ENCODE results near the gene EPS15.
"Not testable (repeated sequence)": the region's sequence is repeated elsewhere in the genome, so short reads cannot be mapped to it uniquely, and the experiment has no call there.

EPS15 gene

DNA sequence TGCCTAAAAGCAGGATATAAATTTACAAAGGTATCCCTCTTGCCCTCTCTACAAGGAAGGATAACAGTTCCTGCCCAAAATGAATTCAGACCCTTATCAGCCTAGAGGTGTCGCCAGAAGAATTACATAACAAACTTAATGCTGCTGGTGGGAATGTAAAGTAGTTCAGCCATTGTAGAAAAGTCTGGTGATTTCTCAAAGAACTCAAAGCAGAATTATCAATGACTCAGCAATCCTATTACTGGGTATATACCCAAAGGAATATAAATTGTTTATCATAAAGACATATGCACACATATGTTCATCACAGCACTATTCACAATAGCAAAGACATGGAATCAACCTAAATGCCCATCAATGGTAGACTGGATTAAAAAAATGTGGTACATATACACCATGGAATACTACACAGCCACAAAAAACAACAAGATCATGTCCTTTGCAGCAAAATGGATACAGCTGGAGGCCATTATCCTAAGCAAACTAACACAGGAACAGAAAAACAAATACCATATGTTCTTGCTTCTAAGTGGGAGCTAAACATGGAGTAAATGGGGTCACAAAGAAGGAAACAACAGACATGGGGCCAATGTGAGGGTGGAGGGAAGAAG is 70.1 kb downstream of the EPS15 start:
- POLR2A ChIA-PET; H3K27ac ChIP-seq (ENCODE audit: extremely low read depth, low read depth, low read length); CTCF ChIA-PET; H3K9me3 ChIP-seq (ENCODE audit: control insufficient read depth, insufficient read depth, low read depth, low read length); H3K4me3 ChIP-seq (ENCODE audit: low read depth, low read length); H3K4me1 ChIP-seq (ENCODE audit: control insufficient read depth, insufficient read depth, low read length): not testable (repeated sequence)
- H3K36me3 ChIP-seq (ENCODE audit: control insufficient read depth in 2 of 2, insufficient read depth in 1 of 2, low read length in 2 of 2): peaks cover 0 to 22% of the 10 kb centered on the region in 2 experiments; a peak in 1 of 3 replicates
- TF ChIP-seq, protein P1, sequence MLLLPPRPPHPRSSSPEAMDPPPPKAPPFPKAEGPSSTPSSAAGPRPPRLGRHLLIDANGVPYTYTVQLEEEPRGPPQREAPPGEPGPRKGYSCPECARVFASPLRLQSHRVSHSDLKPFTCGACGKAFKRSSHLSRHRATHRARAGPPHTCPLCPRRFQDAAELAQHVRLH (tag by site-specific recombination; IDR thresholded peaks at IDR 0.05): 0 out of 2 replicates have a peak, but pooled peaks have one; percentile 28
- TF ChIP-seq ZNF146 (tag by site-specific recombination; IDR thresholded peaks at IDR 0.05): peak; percentile 87

DNA sequence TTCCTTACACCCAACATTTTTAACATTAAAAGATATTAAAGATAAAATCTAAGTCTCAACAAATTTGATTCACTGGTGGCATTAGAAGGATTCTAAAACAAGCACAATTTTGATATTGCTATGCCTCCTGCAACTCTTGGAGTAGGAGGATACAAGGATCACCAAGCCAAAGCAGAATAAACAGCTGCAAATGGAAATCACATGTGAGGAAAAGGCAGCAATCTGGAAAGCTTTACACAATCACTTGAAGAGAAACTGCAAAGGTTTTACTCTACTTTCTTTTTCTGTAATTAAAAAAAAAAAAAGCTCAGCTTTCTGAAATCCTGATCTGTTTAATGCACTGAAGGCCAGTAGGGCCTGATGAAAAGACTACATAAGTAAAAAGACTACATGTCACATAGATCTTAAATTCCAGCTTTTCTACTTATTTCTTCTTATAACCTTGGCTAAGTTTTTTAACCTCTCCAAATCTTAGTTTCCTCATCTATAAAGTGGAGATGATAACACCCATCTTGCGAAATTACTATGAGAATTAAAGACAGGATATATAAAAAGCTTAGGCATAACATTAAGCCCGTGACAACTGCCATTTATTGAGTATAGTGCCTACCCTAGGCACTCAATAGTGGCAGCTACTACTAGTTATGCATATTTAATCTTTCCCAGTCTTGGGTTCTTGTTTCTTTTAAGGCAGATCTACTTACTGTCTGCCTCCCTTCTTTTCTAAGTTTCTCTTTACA is 73.5 kb downstream of the EPS15 start:
- H3K9me3 ChIP-seq (ENCODE audit: control insufficient read depth, insufficient read depth, low read depth, low read length): no peaks in the 10 kb centered on the region
- ChIA-PET POLR2A (interaction anchor here (0.5 to 0.6 kb wide), 3 partner anchors 8 to 596 kb away, joined by 3 to 6 read pairs (median 3); no protein-coding TSS in a partner anchor), CTCF (interaction anchor here (0.6 to 0.7 kb wide), 2 partner anchors 39 to 1273 kb away, joined by 3 read pairs; no protein-coding TSS in a partner anchor)
- TF ChIP-seq ZNF792 (tag by site-specific recombination; IDR thresholded peaks at IDR 0.05) (0 out of 2 replicates have a peak, but pooled peaks have one; percentile 18), ZFP69B (tag by site-specific recombination; IDR thresholded peaks at IDR 0.05) (peak; percentile 46; the same call in 1 of the 2 replicates), ZNF549 (tag by site-specific recombination; IDR thresholded peaks at IDR 0.05) (no peak), ZNF174 (tag by site-specific recombination; IDR thresholded peaks at IDR 0.05) (no peak), ZBTB17 (tag by site-specific recombination; IDR thresholded peaks at IDR 0.05) (peak; percentile 31; the same call in 1 of the 2 replicates), PRDM1 (tag by site-specific recombination; IDR thresholded peaks at IDR 0.05) (0 out of 2 replicates have a peak, but pooled peaks have one; percentile 22)
- TF ChIP-seq, protein P2, sequence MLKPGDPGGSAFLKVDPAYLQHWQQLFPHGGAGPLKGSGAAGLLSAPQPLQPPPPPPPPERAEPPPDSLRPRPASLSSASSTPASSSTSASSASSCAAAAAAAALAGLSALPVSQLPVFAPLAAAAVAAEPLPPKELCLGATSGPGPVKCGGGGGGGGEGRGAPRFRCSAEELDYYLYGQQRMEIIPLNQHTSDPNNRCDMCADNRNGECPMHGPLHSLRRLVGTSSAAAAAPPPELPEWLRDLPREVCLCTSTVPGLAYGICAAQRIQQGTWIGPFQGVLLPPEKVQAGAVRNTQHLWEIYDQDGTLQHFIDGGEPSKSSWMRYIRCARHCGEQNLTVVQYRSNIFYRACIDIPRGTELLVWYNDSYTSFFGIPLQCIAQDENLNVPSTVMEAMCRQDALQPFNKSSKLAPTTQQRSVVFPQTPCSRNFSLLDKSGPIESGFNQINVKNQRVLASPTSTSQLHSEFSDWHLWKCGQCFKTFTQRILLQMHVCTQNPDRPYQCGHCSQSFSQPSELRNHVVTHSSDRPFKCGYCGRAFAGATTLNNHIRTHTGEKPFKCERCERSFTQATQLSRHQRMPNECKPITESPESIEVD (tag by site-specific recombination; IDR thresholded peaks at IDR 0.05): peak; percentile 26; the same call in 1 of the 2 replicates
- TF ChIP-seq, protein P3, sequence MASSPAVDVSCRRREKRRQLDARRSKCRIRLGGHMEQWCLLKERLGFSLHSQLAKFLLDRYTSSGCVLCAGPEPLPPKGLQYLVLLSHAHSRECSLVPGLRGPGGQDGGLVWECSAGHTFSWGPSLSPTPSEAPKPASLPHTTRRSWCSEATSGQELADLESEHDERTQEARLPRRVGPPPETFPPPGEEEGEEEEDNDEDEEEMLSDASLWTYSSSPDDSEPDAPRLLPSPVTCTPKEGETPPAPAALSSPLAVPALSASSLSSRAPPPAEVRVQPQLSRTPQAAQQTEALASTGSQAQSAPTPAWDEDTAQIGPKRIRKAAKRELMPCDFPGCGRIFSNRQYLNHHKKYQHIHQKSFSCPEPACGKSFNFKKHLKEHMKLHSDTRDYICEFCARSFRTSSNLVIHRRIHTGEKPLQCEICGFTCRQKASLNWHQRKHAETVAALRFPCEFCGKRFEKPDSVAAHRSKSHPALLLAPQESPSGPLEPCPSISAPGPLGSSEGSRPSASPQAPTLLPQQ (tag by site-specific recombination; IDR thresholded peaks at IDR 0.05): peak; percentile 59; the same call in 1 of the 2 replicates
- H3K4me3 ChIP-seq (ENCODE audit: low read depth, low read length): no peak overlapping the region
- no peak overlapping the region for H3K27ac ChIP-seq (ENCODE audit: extremely low read depth, low read depth, low read length)
- peaks cover 6% of the 10 kb centered on the region; the same call in 1 of the 2 replicates for H3K4me1 ChIP-seq (ENCODE audit: control insufficient read depth, insufficient read depth, low read length)
- H3K36me3 ChIP-seq (ENCODE audit: control insufficient read depth in 2 of 2, insufficient read depth in 1 of 2, low read length in 2 of 2): peaks cover 0 to 19% of the 10 kb centered on the region in 2 experiments

DNA sequence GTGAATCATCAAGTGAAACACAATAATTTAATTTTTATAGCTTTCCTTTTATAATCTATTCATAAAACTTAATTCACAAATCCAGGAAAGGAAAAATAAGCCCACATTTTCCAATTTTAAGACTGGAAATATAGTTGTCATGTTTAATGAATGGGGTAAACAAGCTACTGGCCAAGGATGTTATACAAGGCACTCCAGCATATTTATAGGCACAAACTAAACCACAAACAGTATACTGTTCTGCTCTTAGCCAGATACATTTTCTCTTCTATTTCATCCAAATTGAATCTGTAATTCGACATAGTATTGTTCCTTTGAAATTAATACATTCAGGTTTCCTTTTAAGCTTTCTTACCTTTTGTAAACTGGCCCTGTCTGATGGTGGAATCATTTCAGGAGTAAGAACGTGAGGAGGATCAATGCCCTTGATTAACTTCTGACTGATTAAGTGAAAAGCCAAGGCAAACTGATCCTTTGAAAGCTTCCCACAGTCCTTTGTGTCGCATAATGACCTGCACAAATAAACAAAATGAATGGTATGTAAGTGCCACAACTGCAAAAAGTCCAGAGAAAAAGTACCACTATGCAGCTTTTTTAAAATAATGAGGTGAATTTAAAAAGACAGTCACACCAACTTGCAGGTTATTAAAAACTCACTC is 74.4 kb downstream of the EPS15 start:
- H3K4me3 ChIP-seq (ENCODE audit: low read depth, low read length): no peak overlapping the region
- ChIA-PET POLR2A (interaction anchor here (0.6 kb wide), 2 partner anchors 7 to 44 kb away, joined by 3 to 6 read pairs; no protein-coding TSS in a partner anchor), CTCF (interaction anchor here (0.6 to 0.9 kb wide), 3 partner anchors 28 to 1274 kb away, joined by 3 read pairs; no protein-coding TSS in a partner anchor)
- TF ChIP-seq, protein P4, sequence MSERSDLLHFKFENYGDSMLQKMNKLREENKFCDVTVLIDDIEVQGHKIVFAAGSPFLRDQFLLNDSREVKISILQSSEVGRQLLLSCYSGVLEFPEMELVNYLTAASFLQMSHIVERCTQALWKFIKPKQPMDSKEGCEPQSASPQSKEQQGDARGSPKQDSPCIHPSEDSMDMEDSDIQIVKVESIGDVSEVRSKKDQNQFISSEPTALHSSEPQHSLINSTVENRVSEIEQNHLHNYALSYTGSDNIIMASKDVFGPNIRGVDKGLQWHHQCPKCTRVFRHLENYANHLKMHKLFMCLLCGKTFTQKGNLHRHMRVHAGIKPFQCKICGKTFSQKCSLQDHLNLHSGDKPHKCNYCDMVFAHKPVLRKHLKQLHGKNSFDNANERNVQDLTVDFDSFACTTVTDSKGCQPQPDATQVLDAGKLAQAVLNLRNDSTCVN (tag by site-specific recombination; optimal IDR thresholded peaks at IDR 0.05): no peak
- peak; percentile 49; the same call in 1 of the 2 replicates for TF ChIP-seq OSR2 (tag by site-specific recombination; IDR thresholded peaks at IDR 0.05)
- TF ChIP-seq ZNF10 (tag by site-specific recombination; IDR thresholded peaks at IDR 0.05): no peak
- TF ChIP-seq HOXD13 (CRISPR knock-in tag; IDR thresholded peaks at IDR 0.05; ENCODE audit: borderline replicate concordance): no peak
- TF ChIP-seq, protein P2 (tag by site-specific recombination; IDR thresholded peaks at IDR 0.05): peak; percentile 56
- no peak overlapping the region for H3K27ac ChIP-seq (ENCODE audit: extremely low read depth, low read depth, low read length)
- H3K9me3 ChIP-seq (ENCODE audit: control insufficient read depth, insufficient read depth, low read depth, low read length): no peaks in the 10 kb centered on the region
- H3K36me3 ChIP-seq (ENCODE audit: control insufficient read depth in 2 of 2, insufficient read depth in 1 of 2, low read length in 2 of 2): peaks cover 0 to 24% of the 10 kb centered on the region in 2 experiments
- peaks cover 6% of the 10 kb centered on the region for H3K4me1 ChIP-seq (ENCODE audit: control insufficient read depth, insufficient read depth, low read length)
